GM23338 (cell line): Measurements from ENCODE around the gene NAAA. TPM values are rescaled to one million over a fixed set of nuclear protein-coding genes. Genes with fewer than 3 reads are reported as not detected.

Experiments
- ATAC-seq: fragments of 200-7000 bp; cut with Tn5 transposase; 3 replicates; pipeline ENCODE4 v1.9.1; 2020
- DNase-seq: peaks from one replicate; pipeline ENCODE4 v3.0.0-alpha.2; 2015; ENCODE audit warnings: low spot score
- H2AFZ ChIP-seq: fragments of 200-600 bp; sonication (generic); 2 replicates; pipeline ENCODE4 v1.8.0; 2016; ENCODE audit warnings: antibody characterized with exemption, mild to moderate bottlenecking, moderate library complexity
- H3F3A ChIP-seq: fragments of 200-600 bp; sonication (generic); replicated peaks from 2 replicates; pipeline ENCODE4 v1.8.0; 2017; ENCODE audit warnings: antibody characterized with exemption, mixed run types, low read depth
- H3K27ac ChIP-seq: fragments of 200-600 bp; sonication (generic); 2 replicates; pipeline ENCODE4 v1.6.1; 2016; ENCODE audit warnings: low read depth
- H3K27me3 ChIP-seq: fragments of 200-600 bp; sonication (generic); 2 replicates; pipeline ENCODE4 v1.8.0; 2016; ENCODE audit warnings: mild to moderate bottlenecking, mixed run types, moderate library complexity; ENCODE audit not compliant: insufficient read depth
- H3K36me3 ChIP-seq: fragments of 200-600 bp; sonication (generic); 2 replicates; pipeline ENCODE4 v1.8.0; 2016; ENCODE audit warnings: mild to moderate bottlenecking; ENCODE audit not compliant: insufficient read depth
- H3K4me1 ChIP-seq: fragments of 200-600 bp; sonication (generic); 2 replicates; pipeline ENCODE4 v1.8.0; 2016; ENCODE audit warnings: mild to moderate bottlenecking, moderate library complexity; ENCODE audit not compliant: insufficient read depth
- H3K4me2 ChIP-seq: fragments of 200-600 bp; sonication (generic); 2 replicates; pipeline ENCODE4 v1.7.1; 2017; ENCODE audit warnings: mixed run types
- H3K4me3 ChIP-seq: fragments of 200-600 bp; sonication (generic); 2 replicates; pipeline ENCODE4 v1.6.1; 2016; ENCODE audit warnings: mixed run types
- H3K79me2 ChIP-seq: fragments of 200-600 bp; sonication (generic); replicated peaks from 2 replicates; pipeline ENCODE4 v1.8.0; 2017; ENCODE audit warnings: mild to moderate bottlenecking; ENCODE audit not compliant: insufficient read depth
- H3K9me2 ChIP-seq: fragments of 200-600 bp; sonication (generic); 2 replicates; pipeline ENCODE4 v1.8.0; 2017; ENCODE audit not compliant: insufficient read depth
- H4K20me1 ChIP-seq: fragments of 200-600 bp; sonication (generic); replicated peaks from 2 replicates; pipeline ENCODE4 v1.8.0; 2017; ENCODE audit warnings: mild to moderate bottlenecking; ENCODE audit not compliant: insufficient read depth
- H3K27ac Mint-ChIP-seq: 2 replicates; pipeline ENCODE4 v1.8.0; 2020; ENCODE audit warnings: inconsistent platforms, mild to moderate bottlenecking, moderate library complexity, mixed read lengths
- H3K27me3 Mint-ChIP-seq: 3 replicates; pipeline ENCODE4 v1.8.0; 2022; ENCODE audit warnings: low read depth, mild to moderate bottlenecking, moderate library complexity, mixed read lengths, inconsistent platforms; ENCODE audit not compliant: insufficient read depth, poor library complexity
- H3K36me3 Mint-ChIP-seq: 3 replicates; pipeline ENCODE4 v1.8.0; 2021; ENCODE audit warnings: low read depth, mild to moderate bottlenecking, inconsistent platforms, moderate library complexity, mixed read lengths
- H3K4me1 Mint-ChIP-seq: 3 replicates; pipeline ENCODE4 v1.8.0; 2020; ENCODE audit warnings: mild to moderate bottlenecking, inconsistent platforms, mixed read lengths
- H3K4me3 Mint-ChIP-seq: 3 replicates; pipeline ENCODE4 v1.8.0; 2021; ENCODE audit warnings: moderate library complexity, mild to moderate bottlenecking, inconsistent platforms, mixed read lengths
- H3K9me3 Mint-ChIP-seq: 3 replicates; pipeline ENCODE4 v1.8.0; 2020; ENCODE audit warnings: moderate library complexity, mild to moderate bottlenecking, inconsistent platforms, mixed read lengths
- CREB1 ChIP-seq: fragments of 250-450 bp; sonication (Bioruptor Pico); IDR thresholded peaks from 2 replicates; pipeline ENCODE4 v1.5.0; 2020; ENCODE audit warnings: low read depth, mild to moderate bottlenecking, moderate library complexity
- POLR2AphosphoS5 ChIP-seq: IDR thresholded peaks from 2 replicates; pipeline ENCODE4 v1.6.1; 2016; ENCODE audit warnings: antibody characterized with exemption, low read depth
- STAT1 ChIP-seq: IDR thresholded peaks from one replicate; pipeline ENCODE4 v1.6.1; 2016; ENCODE audit warnings: antibody characterized with exemption; ENCODE audit not compliant: unreplicated experiment
- ZNF114 ChIP-seq: fragments of 250-450 bp; sonication (Bioruptor Pico); IDR thresholded peaks from 2 replicates; pipeline ENCODE4 v1.5.0; 2020; ENCODE audit warnings: mild to moderate bottlenecking, moderate library complexity
- polyA plus RNA-seq: library from polyadenylated mRNA; unstranded; fragments of >200 nt; fragmentation: Nextera tagmentation; extraction: Ambion mirVana; gene quantifications from 2 replicates; pipeline ENCODE4 v1.2.1, GENCODE V29; 2016
- total RNA-seq: library from RNA; depleted of rRNA; stranded (reverse); fragments of >200 nt; shearing (Covaris generic); gene quantifications from 2 replicates; pipeline ENCODE4 v1.2.3, GENCODE V29; 2014
- TF ChIP-seq, protein P1 (sequence below): fragments of 250-450 bp; sonication (Bioruptor Pico); IDR thresholded peaks from 2 replicates; pipeline ENCODE4 v1.5.0; 2020; ENCODE audit warnings: mild to moderate bottlenecking, moderate library complexity
- TF ChIP-seq, protein P2 (sequence below): IDR thresholded peaks from 2 replicates; pipeline ENCODE4 v1.6.1; 2016; ENCODE audit warnings: antibody characterized with exemption
- TF ChIP-seq, protein P3 (sequence below), 2 experiments: fragments of 200-600 bp in 1 of 2; sonication (generic) in 1 of 2; conservative IDR thresholded peaks; 2 replicates each; pipeline versions ENCODE4 v1.5.1 to v1.6.1; 2016 to 2017; ENCODE audit warnings: antibody characterized with exemption in 2 of 2, low read depth in 2 of 2, mild to moderate bottlenecking in 2 of 2, moderate library complexity in 1 of 2

Gene NAAA
- total and polyA plus RNA-seq, 2 experiments from 2014 or later: 13.2 to 36.6 TPM

DNA sequence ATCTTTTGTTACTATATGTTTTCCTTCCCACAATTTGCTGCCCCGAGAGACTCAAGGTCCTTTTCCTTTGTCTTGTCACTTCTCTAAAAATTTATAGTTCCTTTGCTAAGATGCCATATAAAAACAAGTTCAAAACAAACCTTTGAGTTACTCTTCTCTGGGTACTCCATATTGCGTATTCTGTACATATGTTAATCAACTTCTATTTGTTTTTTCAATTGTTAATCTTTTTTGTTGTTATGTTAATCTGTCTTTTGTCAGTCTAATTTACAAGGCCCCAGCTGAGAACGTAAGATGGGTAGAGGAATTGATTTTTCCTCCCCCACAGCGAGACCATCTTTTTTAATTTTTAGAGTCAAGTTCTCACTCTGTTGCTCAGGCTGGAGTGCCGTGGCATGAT, 31.4 kb downstream of the NAAA start (continued):
- TF ChIP-seq, protein P1, sequence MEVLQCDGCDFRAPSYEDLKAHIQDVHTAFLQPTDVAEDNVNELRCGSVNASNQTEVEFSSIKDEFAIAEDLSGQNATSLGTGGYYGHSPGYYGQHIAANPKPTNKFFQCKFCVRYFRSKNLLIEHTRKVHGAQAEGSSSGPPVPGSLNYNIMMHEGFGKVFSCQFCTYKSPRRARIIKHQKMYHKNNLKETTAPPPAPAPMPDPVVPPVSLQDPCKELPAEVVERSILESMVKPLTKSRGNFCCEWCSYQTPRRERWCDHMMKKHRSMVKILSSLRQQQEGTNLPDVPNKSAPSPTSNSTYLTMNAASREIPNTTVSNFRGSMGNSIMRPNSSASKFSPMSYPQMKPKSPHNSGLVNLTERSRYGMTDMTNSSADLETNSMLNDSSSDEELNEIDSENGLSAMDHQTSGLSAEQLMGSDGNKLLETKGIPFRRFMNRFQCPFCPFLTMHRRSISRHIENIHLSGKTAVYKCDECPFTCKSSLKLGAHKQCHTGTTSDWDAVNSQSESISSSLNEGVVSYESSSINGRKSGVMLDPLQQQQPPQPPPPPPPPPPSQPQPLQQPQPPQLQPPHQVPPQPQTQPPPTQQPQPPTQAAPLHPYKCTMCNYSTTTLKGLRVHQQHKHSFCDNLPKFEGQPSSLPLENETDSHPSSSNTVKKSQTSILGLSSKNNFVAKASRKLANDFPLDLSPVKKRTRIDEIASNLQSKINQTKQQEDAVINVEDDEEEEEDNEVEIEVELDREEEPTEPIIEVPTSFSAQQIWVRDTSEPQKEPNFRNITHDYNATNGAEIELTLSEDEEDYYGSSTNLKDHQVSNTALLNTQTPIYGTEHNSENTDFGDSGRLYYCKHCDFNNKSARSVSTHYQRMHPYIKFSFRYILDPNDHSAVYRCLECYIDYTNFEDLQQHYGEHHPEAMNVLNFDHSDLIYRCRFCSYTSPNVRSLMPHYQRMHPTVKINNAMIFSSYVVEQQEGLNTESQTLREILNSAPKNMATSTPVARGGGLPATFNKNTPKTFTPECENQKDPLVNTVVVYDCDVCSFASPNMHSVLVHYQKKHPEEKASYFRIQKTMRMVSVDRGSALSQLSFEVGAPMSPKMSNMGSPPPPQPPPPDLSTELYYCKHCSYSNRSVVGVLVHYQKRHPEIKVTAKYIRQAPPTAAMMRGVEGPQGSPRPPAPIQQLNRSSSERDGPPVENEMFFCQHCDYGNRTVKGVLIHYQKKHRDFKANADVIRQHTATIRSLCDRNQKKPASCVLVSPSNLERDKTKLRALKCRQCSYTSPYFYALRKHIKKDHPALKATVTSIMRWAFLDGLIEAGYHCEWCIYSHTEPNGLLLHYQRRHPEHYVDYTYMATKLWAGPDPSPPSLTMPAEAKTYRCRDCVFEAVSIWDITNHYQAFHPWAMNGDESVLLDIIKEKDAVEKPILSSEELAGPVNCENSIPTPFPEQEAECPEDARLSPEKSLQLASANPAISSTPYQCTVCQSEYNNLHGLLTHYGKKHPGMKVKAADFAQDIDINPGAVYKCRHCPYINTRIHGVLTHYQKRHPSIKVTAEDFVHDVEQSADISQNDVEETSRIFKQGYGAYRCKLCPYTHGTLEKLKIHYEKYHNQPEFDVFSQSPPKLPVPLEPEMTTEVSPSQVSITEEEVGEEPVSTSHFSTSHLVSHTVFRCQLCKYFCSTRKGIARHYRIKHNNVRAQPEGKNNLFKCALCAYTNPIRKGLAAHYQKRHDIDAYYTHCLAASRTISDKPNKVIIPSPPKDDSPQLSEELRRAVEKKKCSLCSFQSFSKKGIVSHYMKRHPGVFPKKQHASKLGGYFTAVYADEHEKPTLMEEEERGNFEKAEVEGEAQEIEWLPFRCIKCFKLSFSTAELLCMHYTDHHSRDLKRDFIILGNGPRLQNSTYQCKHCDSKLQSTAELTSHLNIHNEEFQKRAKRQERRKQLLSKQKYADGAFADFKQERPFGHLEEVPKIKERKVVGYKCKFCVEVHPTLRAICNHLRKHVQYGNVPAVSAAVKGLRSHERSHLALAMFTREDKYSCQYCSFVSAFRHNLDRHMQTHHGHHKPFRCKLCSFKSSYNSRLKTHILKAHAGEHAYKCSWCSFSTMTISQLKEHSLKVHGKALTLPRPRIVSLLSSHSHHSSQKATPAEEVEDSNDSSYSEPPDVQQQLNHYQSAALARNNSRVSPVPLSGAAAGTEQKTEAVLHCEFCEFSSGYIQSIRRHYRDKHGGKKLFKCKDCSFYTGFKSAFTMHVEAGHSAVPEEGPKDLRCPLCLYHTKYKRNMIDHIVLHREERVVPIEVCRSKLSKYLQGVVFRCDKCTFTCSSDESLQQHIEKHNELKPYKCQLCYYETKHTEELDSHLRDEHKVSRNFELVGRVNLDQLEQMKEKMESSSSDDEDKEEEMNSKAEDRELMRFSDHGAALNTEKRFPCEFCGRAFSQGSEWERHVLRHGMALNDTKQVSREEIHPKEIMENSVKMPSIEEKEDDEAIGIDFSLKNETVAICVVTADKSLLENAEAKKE (CRISPR knock-in tag): no peak

GRCh38 chr4:75908555-75908954, 32.3 kb downstream of the NAAA start:
- Mint-ChIP-seq H3K27ac (peak overlapping the region; percentile 34; the same call in 1 of the 2 replicates), H3K4me3 (no peak overlapping the region), H3K36me3 (peaks cover 28% of the 10 kb centered on the region), H3K27me3 (peaks cover 2% of the 10 kb centered on the region), H3K9me3 (peaks cover 34% of the 10 kb centered on the region), H3K4me1 (peaks cover 24% of the 10 kb centered on the region)
- Histone ChIP-seq H3K9me2 (no peaks in the 10 kb centered on the region), H3F3A (no peaks in the 10 kb centered on the region), H3K79me2 (no peaks in the 10 kb centered on the region), H2AFZ (no peak overlapping the region), H3K4me3 (no peak overlapping the region), H3K36me3 (peaks cover 8% of the 10 kb centered on the region; the same call in 1 of the 2 replicates), H4K20me1 (no peaks in the 10 kb centered on the region), H3K27me3 (no peaks in the 10 kb centered on the region), H3K4me1 (no peaks in the 10 kb centered on the region), H3K4me2 (no peak overlapping the region), H3K27ac (peak overlapping the region; percentile 58)
- DNase-seq: no peak
- ATAC-seq: no peak
- TF ChIP-seq ZNF114 (no peak), CREB1 (no peak), POLR2AphosphoS5 (no peak), STAT1 (no peak)
- TF ChIP-seq, protein P2, sequence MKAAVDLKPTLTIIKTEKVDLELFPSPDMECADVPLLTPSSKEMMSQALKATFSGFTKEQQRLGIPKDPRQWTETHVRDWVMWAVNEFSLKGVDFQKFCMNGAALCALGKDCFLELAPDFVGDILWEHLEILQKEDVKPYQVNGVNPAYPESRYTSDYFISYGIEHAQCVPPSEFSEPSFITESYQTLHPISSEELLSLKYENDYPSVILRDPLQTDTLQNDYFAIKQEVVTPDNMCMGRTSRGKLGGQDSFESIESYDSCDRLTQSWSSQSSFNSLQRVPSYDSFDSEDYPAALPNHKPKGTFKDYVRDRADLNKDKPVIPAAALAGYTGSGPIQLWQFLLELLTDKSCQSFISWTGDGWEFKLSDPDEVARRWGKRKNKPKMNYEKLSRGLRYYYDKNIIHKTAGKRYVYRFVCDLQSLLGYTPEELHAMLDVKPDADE: no peak
- TF ChIP-seq, protein P3, sequence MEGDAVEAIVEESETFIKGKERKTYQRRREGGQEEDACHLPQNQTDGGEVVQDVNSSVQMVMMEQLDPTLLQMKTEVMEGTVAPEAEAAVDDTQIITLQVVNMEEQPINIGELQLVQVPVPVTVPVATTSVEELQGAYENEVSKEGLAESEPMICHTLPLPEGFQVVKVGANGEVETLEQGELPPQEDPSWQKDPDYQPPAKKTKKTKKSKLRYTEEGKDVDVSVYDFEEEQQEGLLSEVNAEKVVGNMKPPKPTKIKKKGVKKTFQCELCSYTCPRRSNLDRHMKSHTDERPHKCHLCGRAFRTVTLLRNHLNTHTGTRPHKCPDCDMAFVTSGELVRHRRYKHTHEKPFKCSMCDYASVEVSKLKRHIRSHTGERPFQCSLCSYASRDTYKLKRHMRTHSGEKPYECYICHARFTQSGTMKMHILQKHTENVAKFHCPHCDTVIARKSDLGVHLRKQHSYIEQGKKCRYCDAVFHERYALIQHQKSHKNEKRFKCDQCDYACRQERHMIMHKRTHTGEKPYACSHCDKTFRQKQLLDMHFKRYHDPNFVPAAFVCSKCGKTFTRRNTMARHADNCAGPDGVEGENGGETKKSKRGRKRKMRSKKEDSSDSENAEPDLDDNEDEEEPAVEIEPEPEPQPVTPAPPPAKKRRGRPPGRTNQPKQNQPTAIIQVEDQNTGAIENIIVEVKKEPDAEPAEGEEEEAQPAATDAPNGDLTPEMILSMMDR (conservative IDR thresholded peaks at IDR 0.05; ENCODE audit: low read depth in 2 of 2): no peak
- TF ChIP-seq, protein P1 (CRISPR knock-in tag): no peak
